SK-MEL-5 (cell line): ENCODE data around the gene NOVA1. TPM values are rescaled to one million over a fixed set of nuclear protein-coding genes. Genes with fewer than 3 reads are reported as not detected.
A peak's percentile ranks its signal among the peaks of the same experiment; 100 is the strongest.

ENCODE experiments used
- DNase-seq: peaks from one replicate; pipeline ENCODE4 v3.0.0-alpha.2; 2016; ENCODE audit warnings: low read depth, low spot score
- in situ Hi-C: cut with HindIII; loops from 2 replicates; pipeline ENCODE4 v1.10.0; 2016; ENCODE audit warnings: low sequenced_read_pairs, high pct_unique_total_duplicates, low pct_unique_long_range_greater_than_20kb
- total RNA-seq: library from RNA; depleted of rRNA; stranded (reverse); fragments of >200 nt; shearing (Covaris generic); gene quantifications from 2 replicates; pipeline ENCODE4 v1.2.3, GENCODE V29; 2014

NOVA1 gene
- total RNA-seq, 1 experiment from 2014 or later = 2.2 TPM

GRCh38 chr14:26499546-26499945 lies 98.3 kb downstream of the NOVA1 start:
- DNase-seq = no peak
- in situ Hi-C loops = no loop called here

GRCh38 chr14:26486922-26487321 lies 110.9 kb downstream of the NOVA1 start:
- in situ Hi-C loops = no loop called here
- DNase-seq = no peak

GRCh38 chr14:26484562-26484961 lies 113.3 kb downstream of the NOVA1 start:
- in situ Hi-C loops = no loop called here
- DNase-seq = no peak

GRCh38 chr14:26478967-26479366 lies 118.9 kb downstream of the NOVA1 start:
- in situ Hi-C loops = no loop called here
- DNase-seq = no peak

GRCh38 chr14:26466862-26467261 lies 131.0 kb downstream of the NOVA1 start:
- in situ Hi-C loops = no loop called here
- DNase-seq = no peak

- in situ Hi-C loops = no loop called here
- DNase-seq = no peak
These were observed 134.7 kb downstream of the NOVA1 start for GRCh38 chr14:26463136-26463535.

GRCh38 chr14:26454105-26454504 lies 143.7 kb downstream of the NOVA1 start:
- DNase-seq = no peak
- in situ Hi-C loops = no loop called here

- DNase-seq = no peak
- in situ Hi-C loops = no loop called here
These were observed 149.5 kb downstream of the NOVA1 start for GRCh38 chr14:26448181-26448855.

- DNase-seq = peak; percentile 22
These were observed 153.0 kb downstream of the NOVA1 start for GRCh38 chr14:26444822-26445221.

GRCh38 chr14:26443654-26444053 lies 154.2 kb downstream of the NOVA1 start:
- in situ Hi-C loops = no loop called here
- DNase-seq = no peak

More at GRCh38 chr14:26444822-26445221, 153.0 kb downstream of the NOVA1 start:
- in situ Hi-C loops = no loop called here

- DNase-seq = no peak
- in situ Hi-C loops = no loop called here
These were observed 168.6 kb downstream of the NOVA1 start for GRCh38 chr14:26429205-26429604.

- in situ Hi-C loops = no loop called here
- no peak for DNase-seq
These were observed 170.7 kb downstream of the NOVA1 start for GRCh38 chr14:26427097-26427496.

- in situ Hi-C loops = no loop called here
- DNase-seq = no peak
These were observed 173.3 kb downstream of the NOVA1 start for GRCh38 chr14:26424537-26424936.

GRCh38 chr14:26415618-26416123 lies 182.2 kb downstream of the NOVA1 start:
- no peak for DNase-seq
- in situ Hi-C loops = no loop called here

GRCh38 chr14:26414926-26415325 lies 182.9 kb downstream of the NOVA1 start:
- in situ Hi-C loops = no loop called here
- no peak for DNase-seq

- in situ Hi-C loops = no loop called here
- no peak for DNase-seq
These were observed 183.7 kb downstream of the NOVA1 start for GRCh38 chr14:26414103-26414502.

GRCh38 chr14:26412421-26412820 lies 185.4 kb downstream of the NOVA1 start:
- in situ Hi-C loops = no loop called here
- no peak for DNase-seq

- DNase-seq = no peak
These were observed 187.6 kb downstream of the NOVA1 start for GRCh38 chr14:26410189-26410685.

GRCh38 chr14:26404927-26405326 lies 192.9 kb downstream of the NOVA1 start:
- no peak for DNase-seq
- in situ Hi-C loops = no loop called here

More at GRCh38 chr14:26410189-26410685, 187.6 kb downstream of the NOVA1 start:
- in situ Hi-C loops = no loop called here
